Natural killer cell (primary cell): ENCODE data around the gene ANKRD39. TPM values are rescaled to one million over a fixed set of nuclear protein-coding genes. Genes with fewer than 3 reads are reported as not detected.

Experiments used
- ATAC-seq, 3 donors: fragments of 150-1000 bp in 2 of 3; fragments of 200-7000 bp in 1 of 3; cut with Tn5 transposase; 1 replicate in 1 of 3; 2 replicates in 2 of 3; pipeline ENCODE4 v1.10.0; 2021; ENCODE audit warnings: mild to moderate bottlenecking in 2 of 3, moderate library complexity in 2 of 3
- DNase-seq, 2 donors: peaks; one replicate each; pipeline versions ENCODE4 v3.0.0 to v3.0.0-alpha.2; 2013 to 2021; ENCODE audit warnings: mixed read lengths in 1 of 2
- H3K27ac ChIP-seq: one replicate; pipeline ENCODE4 v1.5.1; 2013; ENCODE audit warnings: mild to moderate bottlenecking, low read length
- H3K27me3 ChIP-seq: one replicate; pipeline ENCODE4 v1.6.1; 2013; ENCODE audit warnings: low read length; ENCODE audit not compliant: control insufficient read depth, insufficient read depth
- H3K36me3 ChIP-seq: one replicate; pipeline ENCODE4 v1.6.1; 2013; ENCODE audit warnings: low read length; ENCODE audit not compliant: control insufficient read depth, insufficient read depth
- H3K4me1 ChIP-seq: one replicate; pipeline ENCODE4 v1.6.1; 2013; ENCODE audit warnings: low read length; ENCODE audit not compliant: control insufficient read depth, insufficient read depth
- H3K4me3 ChIP-seq: one replicate; pipeline ENCODE4 v1.5.1; 2013; ENCODE audit warnings: low read length
- H3K9me3 ChIP-seq: one replicate; pipeline ENCODE4 v1.6.1; 2013; ENCODE audit warnings: low read length; ENCODE audit not compliant: control insufficient read depth, insufficient read depth
- H3K27ac Mint-ChIP-seq, 2 donors: one replicate each; pipeline ENCODE4 v1.8.0; 2022; ENCODE audit warnings: mild to moderate bottlenecking in 2 of 2, mixed read lengths in 2 of 2, moderate library complexity in 1 of 2
- H3K27me3 Mint-ChIP-seq, 2 donors: one replicate each; pipeline ENCODE4 v1.8.0; 2022; ENCODE audit warnings: low read depth in 2 of 2, mixed read lengths in 2 of 2
- H3K36me3 Mint-ChIP-seq: one replicate; pipeline ENCODE4 v1.8.0; 2022; ENCODE audit warnings: mixed read lengths
- H3K4me1 Mint-ChIP-seq, 2 donors: one replicate each; pipeline ENCODE4 v1.8.0; 2022; ENCODE audit warnings: mixed read lengths in 2 of 2
- H3K4me3 Mint-ChIP-seq: one replicate; pipeline ENCODE4 v1.8.0; 2022; ENCODE audit warnings: mild to moderate bottlenecking, moderate library complexity, mixed read lengths
- H3K9me3 Mint-ChIP-seq, 2 donors: one replicate each; pipeline ENCODE4 v1.8.0; 2022; ENCODE audit warnings: mixed read lengths in 2 of 2
- WGBS: methylation state at CpG from one replicate; pipeline ENCODE4 v1.1.7; 2013; ENCODE audit warnings: missing lambda C conversion rate; ENCODE audit not compliant: insufficient coverage; 5-methylcytosine and 5-hydroxymethylcytosine counted together
- intact Hi-C: fragments of 100-400 bp; cut with micrococcal nuclease; formaldehyde crosslinking; loops from one replicate; pipeline ENCODE4 v1.14.2; 2022
- total RNA-seq, 4 donors: library from RNA; stranded (reverse); fragments of 120-200 nt in 1 of 4; gene quantifications; one replicate each; pipeline versions ENCODE4 v1.2.3 to v1.2.4, GENCODE V29; 2013 to 2022
- TF ChIP-seq, protein P1 (sequence below): fragments of 200-600 bp; IDR thresholded peaks from one replicate; pipeline ENCODE4 v1.8.0; 2022; ENCODE audit warnings: antibody characterized with exemption

Gene ANKRD39
- total RNA-seq, 3 donors from 2014 or later (not counting 1 experiment from before 2014, with no cell fraction given) = 15.5 to 22.3 (median 21.6) TPM

DNA sequence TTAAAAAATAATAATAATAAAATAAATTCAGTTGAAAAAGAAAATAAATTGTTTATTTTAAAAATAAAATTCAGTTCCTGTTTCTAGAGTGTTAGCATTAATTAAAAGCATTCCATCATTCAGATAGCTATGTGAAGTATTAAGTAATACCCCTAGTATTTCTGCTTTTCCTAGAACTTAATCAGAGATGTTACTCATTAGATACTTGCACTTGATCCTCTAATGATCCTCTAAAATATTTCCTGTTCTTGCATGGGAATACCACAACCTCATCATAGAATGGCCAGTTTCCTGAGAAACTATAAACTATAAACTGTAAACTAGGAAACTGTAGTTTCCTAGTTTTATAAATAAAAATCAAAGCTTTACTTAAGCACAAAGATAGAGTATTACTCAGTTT lies 52.8 kb downstream of the ANKRD39 start:
- H3K27me3 Mint-ChIP-seq = no peaks in the 10 kb centered on the region
- Histone ChIP-seq H3K4me1 (peaks cover 36% of the 10 kb centered on the region), H3K27ac (no peak overlapping the region), H3K4me3 (no peak overlapping the region), H3K27me3 (no peaks in the 10 kb centered on the region), H3K36me3 (peaks cover under 1% of the 10 kb centered on the region), H3K9me3 (no peaks in the 10 kb centered on the region)
- no peak overlapping the region for H3K4me3 Mint-ChIP-seq
- no peak overlapping the region for H3K27ac Mint-ChIP-seq
- no peak for DNase-seq
- no peaks in the 10 kb centered on the region for H3K9me3 Mint-ChIP-seq
- intact Hi-C loops = loop anchor here (5.0 kb wide), 1 partner anchor 43 kb away; the partner anchor contains the start of gene CNNM4
- peaks cover 12 to 15% of the 10 kb centered on the region in 2 donors for H3K4me1 Mint-ChIP-seq
- no peak for ATAC-seq
- TF ChIP-seq, protein P1, sequence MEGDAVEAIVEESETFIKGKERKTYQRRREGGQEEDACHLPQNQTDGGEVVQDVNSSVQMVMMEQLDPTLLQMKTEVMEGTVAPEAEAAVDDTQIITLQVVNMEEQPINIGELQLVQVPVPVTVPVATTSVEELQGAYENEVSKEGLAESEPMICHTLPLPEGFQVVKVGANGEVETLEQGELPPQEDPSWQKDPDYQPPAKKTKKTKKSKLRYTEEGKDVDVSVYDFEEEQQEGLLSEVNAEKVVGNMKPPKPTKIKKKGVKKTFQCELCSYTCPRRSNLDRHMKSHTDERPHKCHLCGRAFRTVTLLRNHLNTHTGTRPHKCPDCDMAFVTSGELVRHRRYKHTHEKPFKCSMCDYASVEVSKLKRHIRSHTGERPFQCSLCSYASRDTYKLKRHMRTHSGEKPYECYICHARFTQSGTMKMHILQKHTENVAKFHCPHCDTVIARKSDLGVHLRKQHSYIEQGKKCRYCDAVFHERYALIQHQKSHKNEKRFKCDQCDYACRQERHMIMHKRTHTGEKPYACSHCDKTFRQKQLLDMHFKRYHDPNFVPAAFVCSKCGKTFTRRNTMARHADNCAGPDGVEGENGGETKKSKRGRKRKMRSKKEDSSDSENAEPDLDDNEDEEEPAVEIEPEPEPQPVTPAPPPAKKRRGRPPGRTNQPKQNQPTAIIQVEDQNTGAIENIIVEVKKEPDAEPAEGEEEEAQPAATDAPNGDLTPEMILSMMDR = no peak
- H3K36me3 Mint-ChIP-seq = peaks cover 6% of the 10 kb centered on the region

DNA sequence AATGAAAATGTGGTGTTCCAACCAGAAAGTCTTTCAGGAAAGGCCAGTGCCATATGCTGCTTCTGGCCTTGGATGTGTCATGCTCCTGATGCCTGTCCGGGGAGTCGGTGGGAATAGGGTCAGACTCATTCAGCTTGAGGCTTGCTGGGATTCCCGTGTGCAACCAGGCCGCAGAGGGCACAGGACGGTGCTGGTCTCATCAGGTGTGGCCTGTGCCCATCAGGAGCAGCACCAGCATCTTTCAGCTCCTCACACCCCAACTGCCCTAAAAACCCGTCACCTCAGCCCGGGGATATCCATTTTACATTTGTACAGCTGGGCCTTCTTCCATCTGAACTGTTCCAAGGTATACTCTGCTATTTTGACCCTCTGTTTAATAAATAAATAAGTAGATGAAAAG lies 55.1 kb downstream of the ANKRD39 start:
- Histone ChIP-seq H3K4me3 (no peak overlapping the region), H3K9me3 (no peaks in the 10 kb centered on the region), H3K36me3 (peaks cover 7% of the 10 kb centered on the region), H3K27ac (no peak overlapping the region), H3K27me3 (no peaks in the 10 kb centered on the region), H3K4me1 (peaks cover 36% of the 10 kb centered on the region)
- Mint-ChIP-seq H3K27ac (peak overlapping the region in 1 of 2 donors; percentile 22), H3K27me3 (no peaks in the 10 kb centered on the region), H3K4me1 (peaks cover 12 to 19% of the 10 kb centered on the region in 2 donors), H3K36me3 (peaks cover 6% of the 10 kb centered on the region), H3K4me3 (no peak overlapping the region), H3K9me3 (no peaks in the 10 kb centered on the region)
- intact Hi-C loops = loop anchor here (5.0 kb wide), 1 partner anchor 40 kb away; the partner anchor contains the start of gene CNNM4
- ATAC-seq = no peak
- DNase-seq = no peak
- 98% methylated on average over 7 of the region's 7 CpGs for WGBS
- TF ChIP-seq, protein P1 = no peak

DNA sequence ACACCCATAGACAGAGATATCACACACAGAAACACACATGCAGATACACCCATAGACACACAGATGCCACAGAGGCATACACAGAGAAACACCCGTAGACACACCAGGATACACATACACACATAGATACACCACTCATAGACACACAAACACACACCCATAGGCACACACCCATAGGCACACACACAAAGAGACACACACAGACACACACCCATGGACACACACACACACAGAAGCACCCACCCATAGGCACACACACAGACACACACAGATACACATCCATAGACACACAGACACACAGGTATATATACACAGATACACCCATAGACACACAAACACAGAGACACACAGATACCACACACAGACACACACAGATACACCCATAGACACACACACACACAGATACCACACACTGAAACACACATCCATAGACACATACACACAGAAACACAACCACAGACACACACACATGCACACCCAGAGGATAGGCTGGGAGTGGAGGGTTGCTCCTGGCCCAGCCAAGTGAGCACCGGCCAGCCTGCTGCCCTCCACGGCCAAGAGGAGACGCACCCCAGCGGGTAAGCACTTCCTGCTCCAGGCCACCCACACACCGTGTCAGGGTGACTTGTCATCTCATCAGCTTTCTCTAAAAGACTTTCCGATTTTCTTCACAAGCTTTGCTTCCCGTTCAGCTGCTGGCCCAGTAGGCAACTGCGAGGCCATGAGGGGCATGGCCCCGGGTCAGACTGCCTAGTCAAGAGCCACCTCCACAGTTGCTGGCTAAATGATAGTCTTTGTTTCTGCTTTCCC lies 55.8 kb downstream of the ANKRD39 start:
- no peaks in the 10 kb centered on the region for H3K27me3 Mint-ChIP-seq
- H3K27ac Mint-ChIP-seq = no peak overlapping the region
- intact Hi-C loops = loop anchor here (5.0 kb wide), 1 partner anchor 40 kb away; the partner anchor contains the start of gene CNNM4

More for the DNA sequence above, 55.8 kb downstream of the ANKRD39 start:
- Histone ChIP-seq H3K27ac (peak overlapping the region; percentile 52), H3K9me3 (no peaks in the 10 kb centered on the region), H3K4me1 (peaks cover 30% of the 10 kb centered on the region), H3K36me3 (peaks cover 9% of the 10 kb centered on the region), H3K4me3 (no peak overlapping the region), H3K27me3 (no peaks in the 10 kb centered on the region)
- peaks cover 6% of the 10 kb centered on the region for H3K36me3 Mint-ChIP-seq
- ATAC-seq (peak in 2 of 3 donors; percentile 24 to 34), DNase-seq (peak in 1 of 2 donors; percentile 43)
- H3K4me1 Mint-ChIP-seq = peaks cover 10 to 14% of the 10 kb centered on the region in 2 donors
- 59% methylated on average over 10 of the region's 10 CpGs for WGBS
- H3K9me3 Mint-ChIP-seq = no peaks in the 10 kb centered on the region
- no peak overlapping the region for H3K4me3 Mint-ChIP-seq
- TF ChIP-seq, protein P1 = no peak
